HEK293 (cell line): Measurements from ENCODE around the gene ENTPD8.

Source experiments
- CTCF ChIA-PET: fragments of 350-600 bp; formaldehyde crosslinking; extraction: SDS; loops from one replicate; lab custom pipeline; 2021; ENCODE audit warnings: antibody characterized with exemption; lab: Yijun Ruan, JAX
- POLR2A ChIA-PET: fragments of 300-600 bp; formaldehyde crosslinking; extraction: SDS; loops from one replicate; lab custom pipeline; 2020; ENCODE audit warnings: antibody characterized with exemption, inconsistent platforms; lab: Yijun Ruan, JAX
- H3K27ac ChIP-seq: fragments of 200-500 bp; sonication (Bioruptor generic); 2 replicates; pipeline ENCODE4 v1.5.1; 2014; ENCODE audit warnings: low read depth, low read length, control low read depth, inconsistent platforms; ENCODE audit errors: extremely low read depth
- H3K36me3 ChIP-seq, 2 experiments: fragments of 200-500 bp in 1 of 2; sonication (Bioruptor generic) in 1 of 2; 1 replicate in 1 of 2; 2 replicates in 1 of 2; pipeline ENCODE4 v1.5.1; 2014 to 2017; ENCODE audit warnings: inconsistent platforms in 2 of 2, low read length in 2 of 2; ENCODE audit not compliant: control insufficient read depth in 2 of 2, insufficient read depth in 1 of 2
- H3K4me1 ChIP-seq: fragments of 200-500 bp; sonication (Bioruptor generic); 2 replicates; pipeline ENCODE4 v1.5.1; 2014; ENCODE audit warnings: mild to moderate bottlenecking, low read length, inconsistent platforms; ENCODE audit not compliant: control insufficient read depth, insufficient read depth
- H3K4me3 ChIP-seq: 2 replicates; pipeline ENCODE4 v1.5.1; 2011; ENCODE audit warnings: low read depth, mild to moderate bottlenecking, control low read depth, low read length, moderate library complexity
- H3K9me3 ChIP-seq: fragments of 200-500 bp; sonication (Bioruptor generic); 2 replicates; pipeline ENCODE4 v1.5.1; 2014; ENCODE audit warnings: low read depth, low read length, inconsistent platforms; ENCODE audit not compliant: control insufficient read depth, insufficient read depth
- AEBP2 ChIP-seq: fragments of 450-650 bp; formaldehyde crosslinking; IDR thresholded peaks from 2 replicates; pipeline ENCODE4 v1.5.1; 2016; ENCODE audit warnings: missing biosample characterization, missing genetic modification characterization, borderline replicate concordance
- GLIS2 ChIP-seq: fragments of 450-650 bp; formaldehyde crosslinking; IDR thresholded peaks from 2 replicates; pipeline ENCODE4 v1.5.1; 2016; ENCODE audit warnings: missing biosample characterization, missing genetic modification characterization
- PRDM4 ChIP-seq: fragments of 450-650 bp; formaldehyde crosslinking; IDR thresholded peaks from 2 replicates; pipeline ENCODE4 v1.5.1; 2017; ENCODE audit warnings: missing biosample characterization, missing genetic modification characterization
- ZBTB10 ChIP-seq: fragments of 450-650 bp; formaldehyde crosslinking; IDR thresholded peaks from 2 replicates; pipeline ENCODE4 v1.5.1; 2016; ENCODE audit warnings: missing biosample characterization, missing genetic modification characterization
- ZIC2 ChIP-seq: fragments of 450-650 bp; formaldehyde crosslinking; IDR thresholded peaks from 2 replicates; pipeline ENCODE4 v1.5.1; 2016; ENCODE audit warnings: missing biosample characterization, missing genetic modification characterization
- ZNF221 ChIP-seq: fragments of 450-650 bp; formaldehyde crosslinking; IDR thresholded peaks from 2 replicates; pipeline ENCODE4 v1.5.1; 2017; ENCODE audit warnings: missing biosample characterization, missing genetic modification characterization, borderline replicate concordance
- ZNF394 ChIP-seq: fragments of 450-650 bp; formaldehyde crosslinking; IDR thresholded peaks from 2 replicates; pipeline ENCODE4 v1.5.1; 2016; ENCODE audit warnings: missing biosample characterization, missing genetic modification characterization, mild to moderate bottlenecking, moderate library complexity, borderline replicate concordance
- ZNF423 ChIP-seq: fragments of 450-650 bp; formaldehyde crosslinking; IDR thresholded peaks from 2 replicates; pipeline ENCODE4 v1.5.1; 2016; ENCODE audit warnings: missing biosample characterization, missing genetic modification characterization
- ZNF449 ChIP-seq: fragments of 450-650 bp; formaldehyde crosslinking; IDR thresholded peaks from 2 replicates; pipeline ENCODE4 v1.5.1; 2017; ENCODE audit warnings: missing biosample characterization, mild to moderate bottlenecking, missing genetic modification characterization, moderate library complexity
- ZNF473 ChIP-seq: fragments of 450-650 bp; formaldehyde crosslinking; IDR thresholded peaks from 2 replicates; pipeline ENCODE4 v1.5.1; 2017; ENCODE audit warnings: missing biosample characterization, missing genetic modification characterization
- ZNF518A ChIP-seq: fragments of 450-650 bp; formaldehyde crosslinking; conservative IDR thresholded peaks from 2 replicates; pipeline ENCODE4 v1.5.1; 2016; ENCODE audit warnings: low read depth, missing biosample characterization, missing genetic modification characterization
- ZNF580 ChIP-seq: fragments of 450-650 bp; formaldehyde crosslinking; IDR thresholded peaks from 2 replicates; pipeline ENCODE4 v1.5.1; 2016; ENCODE audit warnings: missing biosample characterization, missing genetic modification characterization
- ZNF626 ChIP-seq: fragments of 450-650 bp; sonication (Bioruptor Pico); formaldehyde crosslinking; IDR thresholded peaks from 2 replicates; pipeline ENCODE4 v1.5.1; 2018; ENCODE audit warnings: missing biosample characterization, missing genetic modification characterization, inconsistent platforms
- ZNF830 ChIP-seq: fragments of 450-650 bp; IDR thresholded peaks from 2 replicates; pipeline ENCODE4 v1.5.0; 2018; ENCODE audit warnings: missing biosample characterization, missing genetic modification characterization, low read depth, mild to moderate bottlenecking, moderate library complexity
- ZSCAN30 ChIP-seq: fragments of 450-650 bp; IDR thresholded peaks from 2 replicates; pipeline ENCODE4 v1.5.1; 2018; ENCODE audit warnings: missing biosample characterization, mild to moderate bottlenecking, missing genetic modification characterization, moderate library complexity
- ZSCAN4 ChIP-seq: fragments of 450-650 bp; formaldehyde crosslinking; IDR thresholded peaks from 2 replicates; pipeline ENCODE4 v1.5.1; 2017; ENCODE audit warnings: missing biosample characterization, missing genetic modification characterization

Gene ENTPD8

GRCh38 chr9:137485343-137486140, 44.4 kb upstream of the ENTPD8 start:
- POLR2A ChIA-PET: no interaction called here

GRCh38 chr9:137484551-137485315, 43.6 kb upstream of the ENTPD8 start:
- no peak overlapping the region for H3K4me3 ChIP-seq
- H3K27ac ChIP-seq: no peak overlapping the region
- CTCF ChIA-PET: no interaction called here
- H3K36me3 ChIP-seq: no peaks in the 10 kb centered on the region
- POLR2A ChIA-PET: no interaction called here
- H3K4me1 ChIP-seq: no peaks in the 10 kb centered on the region
- no peaks in the 10 kb centered on the region for H3K9me3 ChIP-seq
- TF ChIP-seq AEBP2 (no peak), ZNF449 (no peak), ZNF518A (no peak), ZIC2 (tag by site-specific recombination) (no peak), ZNF221 (tag by site-specific recombination) (no peak), ZBTB10 (tag by site-specific recombination) (no peak), ZNF580 (tag by site-specific recombination) (no peak), ZNF423 (no peak), ZNF830 (tag by site-specific recombination) (no peak), ZNF626 (no peak), PRDM4 (tag by site-specific recombination) (no peak), ZNF394 (tag by site-specific recombination) (no peak)

More at GRCh38 chr9:137485343-137486140, 44.4 kb upstream of the ENTPD8 start:
- CTCF ChIA-PET: no interaction called here
- no peak for TF ChIP-seq ZSCAN4
- TF ChIP-seq GLIS2 (tag by site-specific recombination): no peak
- TF ChIP-seq ZSCAN30: no peak
- TF ChIP-seq ZNF473: no peak
- TF ChIP-seq, all 188 proteins: peak for 0
- H3K9me3 ChIP-seq: no peaks in the 10 kb centered on the region
- no peaks in the 10 kb centered on the region for H3K4me1 ChIP-seq
- no peak overlapping the region for H3K27ac ChIP-seq
- H3K36me3 ChIP-seq: no peaks in the 10 kb centered on the region
- H3K4me3 ChIP-seq: no peak overlapping the region
